ENCODE results near the gene PLBD2. TPM values are rescaled to one million over a fixed set of nuclear protein-coding genes. Genes with fewer than 3 reads are reported as not detected.

The PLBD2 gene
- total RNA-seq, 1 donor from 2014 or later = 52.2 TPM

DNA sequence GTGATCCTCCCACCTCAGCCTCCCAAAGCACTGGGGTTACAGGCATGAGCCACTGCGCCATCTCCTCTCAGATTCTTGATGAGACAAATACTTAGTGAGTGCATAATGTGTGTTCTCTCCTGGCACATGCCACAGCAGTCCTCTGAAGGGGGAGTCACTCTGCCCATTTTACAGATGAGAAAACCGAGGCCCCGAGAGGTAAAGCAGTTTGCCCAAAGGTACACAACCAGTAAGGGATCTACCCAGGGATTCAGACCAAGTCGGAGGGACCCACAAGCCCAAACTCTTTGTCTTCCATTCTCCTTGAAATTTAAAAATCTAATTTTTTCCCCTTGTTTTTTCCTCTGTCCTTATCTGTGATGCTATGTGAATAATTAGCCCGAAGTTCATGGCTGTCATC lies 6.3 kb downstream of the PLBD2 start:
- Histone ChIP-seq H3K4me1 (ENCODE audit: insufficient read depth, low read length) (peaks cover under 1% of the 10 kb centered on the region), H3K9me3 (ENCODE audit: insufficient read depth, low read depth, low read length) (no peaks in the 10 kb centered on the region), H3K4me2 (ENCODE audit: low read length) (no peak overlapping the region), H3K27me3 (ENCODE audit: insufficient read depth, low read length) (no peaks in the 10 kb centered on the region), H3K9ac (ENCODE audit: low read length) (no peak overlapping the region), H3K4me3 (ENCODE audit: insufficient read depth, low read depth, low read length) (no peak overlapping the region), H3K27ac (ENCODE audit: low read depth, low read length) (no peak overlapping the region), H3K79me2 (ENCODE audit: insufficient read depth, low read length) (peaks cover 16% of the 10 kb centered on the region), H4K20me1 (ENCODE audit: insufficient read depth, low read length) (peaks cover 50% of the 10 kb centered on the region), H2AFZ (ENCODE audit: low read depth, low read length) (no peak overlapping the region), H3K36me3 (ENCODE audit: insufficient read depth, low read length) (no peaks in the 10 kb centered on the region)
- Mint-ChIP-seq H3K36me3 (ENCODE audit: low read depth, unreplicated experiment) (peaks cover 4% of the 10 kb centered on the region), H3K4me1 (ENCODE audit: low read depth, unreplicated experiment) (peaks cover 4% of the 10 kb centered on the region), H3K27ac (ENCODE audit: unreplicated experiment) (no peak overlapping the region), H3K4me3 (ENCODE audit: unreplicated experiment) (no peak overlapping the region), H3K27me3 (ENCODE audit: low read depth, unreplicated experiment) (no peaks in the 10 kb centered on the region), H3K9me3 (ENCODE audit: unreplicated experiment) (no peaks in the 10 kb centered on the region)
- no peak for FAIRE-seq
- TF ChIP-seq, protein P1, sequence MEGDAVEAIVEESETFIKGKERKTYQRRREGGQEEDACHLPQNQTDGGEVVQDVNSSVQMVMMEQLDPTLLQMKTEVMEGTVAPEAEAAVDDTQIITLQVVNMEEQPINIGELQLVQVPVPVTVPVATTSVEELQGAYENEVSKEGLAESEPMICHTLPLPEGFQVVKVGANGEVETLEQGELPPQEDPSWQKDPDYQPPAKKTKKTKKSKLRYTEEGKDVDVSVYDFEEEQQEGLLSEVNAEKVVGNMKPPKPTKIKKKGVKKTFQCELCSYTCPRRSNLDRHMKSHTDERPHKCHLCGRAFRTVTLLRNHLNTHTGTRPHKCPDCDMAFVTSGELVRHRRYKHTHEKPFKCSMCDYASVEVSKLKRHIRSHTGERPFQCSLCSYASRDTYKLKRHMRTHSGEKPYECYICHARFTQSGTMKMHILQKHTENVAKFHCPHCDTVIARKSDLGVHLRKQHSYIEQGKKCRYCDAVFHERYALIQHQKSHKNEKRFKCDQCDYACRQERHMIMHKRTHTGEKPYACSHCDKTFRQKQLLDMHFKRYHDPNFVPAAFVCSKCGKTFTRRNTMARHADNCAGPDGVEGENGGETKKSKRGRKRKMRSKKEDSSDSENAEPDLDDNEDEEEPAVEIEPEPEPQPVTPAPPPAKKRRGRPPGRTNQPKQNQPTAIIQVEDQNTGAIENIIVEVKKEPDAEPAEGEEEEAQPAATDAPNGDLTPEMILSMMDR (IDR thresholded peaks at IDR 0.05; ENCODE audit: insufficient read depth, low read depth, low read length) = no peak
- TF ChIP-seq EZH2 (IDR thresholded peaks at IDR 0.05; ENCODE audit: insufficient read depth, low read length) = no peak
- DNase-seq (ENCODE audit: low read depth) = no peak

DNA sequence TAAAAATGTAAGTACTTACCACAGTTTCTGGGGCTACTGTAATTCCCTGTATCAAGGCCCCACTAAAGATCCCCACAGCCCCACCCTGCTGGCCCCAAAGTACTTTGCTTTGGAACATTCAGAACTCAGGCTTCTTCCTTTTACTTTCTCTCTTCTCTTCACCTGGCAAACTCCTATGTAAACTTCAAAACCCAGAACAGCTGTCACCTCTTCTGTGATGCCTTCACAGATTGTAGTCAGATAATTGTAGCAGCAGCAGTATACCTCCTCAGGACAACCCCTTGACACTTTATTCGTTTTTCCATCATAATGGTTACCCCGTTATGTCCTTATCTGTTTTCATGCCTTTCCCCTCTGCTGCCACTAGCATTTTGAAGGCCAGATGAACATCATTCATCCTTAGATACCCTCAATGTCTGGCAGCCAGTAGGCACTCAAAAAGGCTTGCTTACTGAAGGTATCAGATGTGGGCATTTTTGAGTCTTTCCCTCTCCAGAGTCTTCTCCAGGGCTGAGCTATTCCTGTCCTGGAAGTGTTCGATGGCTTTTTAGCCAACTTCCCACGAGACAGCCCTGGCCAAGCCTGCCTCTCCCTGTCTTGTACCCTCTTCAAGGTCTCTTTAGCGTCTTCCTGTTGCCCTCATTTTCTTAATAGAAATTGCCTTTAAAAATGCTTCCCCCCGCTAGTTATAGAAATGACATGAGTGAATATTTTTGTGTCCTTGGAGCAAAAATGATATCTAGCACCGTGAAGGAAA lies 7.4 kb downstream of the PLBD2 start:
- H3K27ac Mint-ChIP-seq (ENCODE audit: unreplicated experiment) = no peak overlapping the region
- no peaks in the 10 kb centered on the region for H3K9me3 ChIP-seq (ENCODE audit: insufficient read depth, low read depth, low read length)
- FAIRE-seq (no peak), DNase-seq (ENCODE audit: low read depth) (no peak)
- no peaks in the 10 kb centered on the region for H3K27me3 Mint-ChIP-seq (ENCODE audit: low read depth, unreplicated experiment)
- no peak overlapping the region for H2AFZ ChIP-seq (ENCODE audit: low read depth, low read length)
- H3K27ac ChIP-seq (ENCODE audit: low read depth, low read length) = no peak overlapping the region
- H3K36me3 Mint-ChIP-seq (ENCODE audit: low read depth, unreplicated experiment) = peaks cover 4% of the 10 kb centered on the region
- H3K9ac ChIP-seq (ENCODE audit: low read length) = no peak overlapping the region
- peaks cover 9% of the 10 kb centered on the region for H3K79me2 ChIP-seq (ENCODE audit: insufficient read depth, low read length)
- no peak overlapping the region for H3K4me3 Mint-ChIP-seq (ENCODE audit: unreplicated experiment)
- no peak overlapping the region for H3K4me2 ChIP-seq (ENCODE audit: low read length)
- H3K4me1 Mint-ChIP-seq (ENCODE audit: low read depth, unreplicated experiment) = peaks cover 4% of the 10 kb centered on the region
- TF ChIP-seq, protein P1 (IDR thresholded peaks at IDR 0.05; ENCODE audit: insufficient read depth, low read depth, low read length) = no peak
- H3K9me3 Mint-ChIP-seq (ENCODE audit: unreplicated experiment) = no peaks in the 10 kb centered on the region
- H3K4me3 ChIP-seq (ENCODE audit: insufficient read depth, low read depth, low read length) = no peak overlapping the region
- no peaks in the 10 kb centered on the region for H3K4me1 ChIP-seq (ENCODE audit: insufficient read depth, low read length)
- H3K36me3 ChIP-seq (ENCODE audit: insufficient read depth, low read length) = no peaks in the 10 kb centered on the region
- no peaks in the 10 kb centered on the region for H3K27me3 ChIP-seq (ENCODE audit: insufficient read depth, low read length)
- peaks cover 46% of the 10 kb centered on the region for H4K20me1 ChIP-seq (ENCODE audit: insufficient read depth, low read length)

GRCh38 chr12:113366827-113367226 lies 8.4 kb downstream of the PLBD2 start:
- Mint-ChIP-seq H3K4me1 (ENCODE audit: low read depth, unreplicated experiment) (peaks cover 4% of the 10 kb centered on the region), H3K27ac (ENCODE audit: unreplicated experiment) (no peak overlapping the region), H3K9me3 (ENCODE audit: unreplicated experiment) (no peaks in the 10 kb centered on the region), H3K4me3 (ENCODE audit: unreplicated experiment) (no peak overlapping the region), H3K36me3 (ENCODE audit: low read depth, unreplicated experiment) (peaks cover 6% of the 10 kb centered on the region), H3K27me3 (ENCODE audit: low read depth, unreplicated experiment) (no peaks in the 10 kb centered on the region)
- peaks cover 48% of the 10 kb centered on the region for H4K20me1 ChIP-seq (ENCODE audit: insufficient read depth, low read length)
- H2AFZ ChIP-seq (ENCODE audit: low read depth, low read length) = no peak overlapping the region
- no peaks in the 10 kb centered on the region for H3K36me3 ChIP-seq (ENCODE audit: insufficient read depth, low read length)
- DNase-seq (ENCODE audit: low read depth) (no peak), FAIRE-seq (no peak)
- H3K27me3 ChIP-seq (ENCODE audit: insufficient read depth, low read length) = no peaks in the 10 kb centered on the region
- no peak overlapping the region for H3K4me3 ChIP-seq (ENCODE audit: insufficient read depth, low read depth, low read length)
- H3K79me2 ChIP-seq (ENCODE audit: insufficient read depth, low read length) = peaks cover 4% of the 10 kb centered on the region
- no peaks in the 10 kb centered on the region for H3K4me1 ChIP-seq (ENCODE audit: insufficient read depth, low read length)
- no peak overlapping the region for H3K9ac ChIP-seq (ENCODE audit: low read length)
- no peak overlapping the region for H3K27ac ChIP-seq (ENCODE audit: low read depth, low read length)
- H3K9me3 ChIP-seq (ENCODE audit: insufficient read depth, low read depth, low read length) = no peaks in the 10 kb centered on the region
- no peak overlapping the region for H3K4me2 ChIP-seq (ENCODE audit: low read length)
- TF ChIP-seq EZH2 (IDR thresholded peaks at IDR 0.05; ENCODE audit: insufficient read depth, low read length) = no peak
- TF ChIP-seq, protein P1 (IDR thresholded peaks at IDR 0.05; ENCODE audit: insufficient read depth, low read depth, low read length) = no peak

Measured in astrocyte (in vitro differentiated cells and primary cell).